ENCODE results near the gene NOC2L. TPM values are rescaled to one million over a fixed set of nuclear protein-coding genes. Genes with fewer than 3 reads are reported as not detected.
A peak's percentile ranks its signal among the peaks of the same experiment; 100 is the strongest.

Gene NOC2L
- total and polyA plus RNA-seq, 5 donors from 2014 or later, result 36.8 to 56.6 (median 54.0) TPM

GRCh38 chr1:966135-966703 is 7.2 kb upstream of the NOC2L start, which contains the start of gene PLEKHN1:
PLEKHN1 (plus strand) TSS chr1:966482; CDS start chr1:966532, 50 bp downstream.
- DNase-seq, result peak in 1 of 3 donors; percentile 52
- Mint-ChIP-seq H3K9me3 (no peaks in the 10 kb centered on the region), H3K27ac (peak within 1 kb of the TSS in 2 of 3 donors; percentile 7 to 60), H3K4me1 (peaks cover 0 to 19% (median 0%) of the 10 kb centered on the region in 4 donors), H3K36me3 (no peaks in the 10 kb centered on the region), H3K4me3 (peak within 1 kb of the TSS; percentile 64 to 89 (median 79)), H3K27me3 (no peaks in the 10 kb centered on the region)
- Histone ChIP-seq H3K4me1 (ENCODE audit: control insufficient read depth, insufficient read depth, low read length, poor library complexity, severe bottlenecking) (peaks cover 26% of the 10 kb centered on the region), H3K27me3 (ENCODE audit: control insufficient read depth, insufficient read depth, low read length) (no peaks in the 10 kb centered on the region), H3K9me3 (ENCODE audit: control insufficient read depth in 2 of 2, low read length in 2 of 2) (no peaks in the 10 kb centered on the region), H3K36me3 (ENCODE audit: control insufficient read depth, insufficient read depth, low read length) (no peaks in the 10 kb centered on the region), H3K4me3 (ENCODE audit: low read depth, low read length) (no peak within 1 kb of the TSS), H3K27ac (ENCODE audit: insufficient read depth, low read length, poor library complexity, severe bottlenecking) (peak within 1 kb of the TSS; percentile 68)
- peak; percentile 16 to 36 for ATAC-seq (ENCODE audit: low read depth in 2 of 2)

GRCh38 chr1:965526-966134 is 6.6 kb upstream of the NOC2L start:
- H3K36me3 Mint-ChIP-seq, result no peaks in the 10 kb centered on the region
- no peak for DNase-seq
- no peak overlapping the region for H3K4me3 ChIP-seq (ENCODE audit: low read depth, low read length)
- no peaks in the 10 kb centered on the region for H3K27me3 ChIP-seq (ENCODE audit: control insufficient read depth, insufficient read depth, low read length)
- ATAC-seq (ENCODE audit: low read depth in 2 of 2), result no peak
- H3K4me3 Mint-ChIP-seq, result peak overlapping the region; percentile 21 to 64 (median 38)
- peak overlapping the region in 2 of 3 donors; percentile 7 to 60 for H3K27ac Mint-ChIP-seq
- H3K4me1 Mint-ChIP-seq, result peaks cover 0 to 19% (median 0%) of the 10 kb centered on the region in 4 donors
- no peaks in the 10 kb centered on the region for H3K9me3 Mint-ChIP-seq
- no peaks in the 10 kb centered on the region for H3K9me3 ChIP-seq (ENCODE audit: control insufficient read depth in 2 of 2, low read length in 2 of 2)
- H3K4me1 ChIP-seq (ENCODE audit: control insufficient read depth, insufficient read depth, low read length, poor library complexity, severe bottlenecking), result peaks cover 28% of the 10 kb centered on the region
- no peaks in the 10 kb centered on the region for H3K27me3 Mint-ChIP-seq
- no peaks in the 10 kb centered on the region for H3K36me3 ChIP-seq (ENCODE audit: control insufficient read depth, insufficient read depth, low read length)
- peak overlapping the region; percentile 68 for H3K27ac ChIP-seq (ENCODE audit: insufficient read depth, low read length, poor library complexity, severe bottlenecking)

- Histone ChIP-seq H3K27me3 (ENCODE audit: control insufficient read depth, insufficient read depth, low read length) (no peaks in the 10 kb centered on the region), H3K4me3 (ENCODE audit: low read depth, low read length) (no peak overlapping the region), H3K27ac (ENCODE audit: insufficient read depth, low read length, poor library complexity, severe bottlenecking) (no peak overlapping the region), H3K9me3 (ENCODE audit: control insufficient read depth in 2 of 2, low read length in 2 of 2) (no peaks in the 10 kb centered on the region), H3K36me3 (ENCODE audit: control insufficient read depth, insufficient read depth, low read length) (no peaks in the 10 kb centered on the region), H3K4me1 (ENCODE audit: control insufficient read depth, insufficient read depth, low read length, poor library complexity, severe bottlenecking) (peaks cover 33% of the 10 kb centered on the region)
- Mint-ChIP-seq H3K4me1 (peaks cover 0 to 22% (median 0%) of the 10 kb centered on the region in 4 donors), H3K9me3 (no peaks in the 10 kb centered on the region), H3K27me3 (no peaks in the 10 kb centered on the region), H3K36me3 (no peaks in the 10 kb centered on the region), H3K4me3 (peak overlapping the region in 1 of 4 donors; percentile 64), H3K27ac (no peak overlapping the region)
- DNase-seq, result no peak
- ATAC-seq (ENCODE audit: low read depth in 2 of 2), result no peak
These were observed 5.9 kb upstream of the NOC2L start for GRCh38 chr1:964691-965525.

- ATAC-seq (ENCODE audit: low read depth in 2 of 2), result no peak
- H3K27me3 ChIP-seq (ENCODE audit: control insufficient read depth, insufficient read depth, low read length), result no peaks in the 10 kb centered on the region
- no peaks in the 10 kb centered on the region for H3K9me3 ChIP-seq (ENCODE audit: control insufficient read depth in 2 of 2, low read length in 2 of 2)
- H3K4me1 ChIP-seq (ENCODE audit: control insufficient read depth, insufficient read depth, low read length, poor library complexity, severe bottlenecking), result peaks cover 40% of the 10 kb centered on the region
- DNase-seq, result no peak
- Mint-ChIP-seq H3K36me3 (no peaks in the 10 kb centered on the region), H3K9me3 (no peaks in the 10 kb centered on the region), H3K4me3 (peak overlapping the region in 3 of 4 donors; percentile 15 to 73 (median 48)), H3K27ac (no peak overlapping the region), H3K4me1 (peaks cover 0 to 24% (median 0%) of the 10 kb centered on the region in 4 donors), H3K27me3 (no peaks in the 10 kb centered on the region)
- H3K36me3 ChIP-seq (ENCODE audit: control insufficient read depth, insufficient read depth, low read length), result no peaks in the 10 kb centered on the region
- H3K4me3 ChIP-seq (ENCODE audit: low read depth, low read length), result no peak overlapping the region
- no peak overlapping the region for H3K27ac ChIP-seq (ENCODE audit: insufficient read depth, low read length, poor library complexity, severe bottlenecking)
These were observed 4.9 kb upstream of the NOC2L start for GRCh38 chr1:963746-964525.

GRCh38 chr1:963301-963651 is 4.2 kb upstream of the NOC2L start:
- Histone ChIP-seq H3K4me3 (ENCODE audit: low read depth, low read length) (no peak overlapping the region), H3K27ac (ENCODE audit: insufficient read depth, low read length, poor library complexity, severe bottlenecking) (no peak overlapping the region), H3K9me3 (ENCODE audit: control insufficient read depth in 2 of 2, low read length in 2 of 2) (no peaks in the 10 kb centered on the region), H3K4me1 (ENCODE audit: control insufficient read depth, insufficient read depth, low read length, poor library complexity, severe bottlenecking) (peaks cover 44% of the 10 kb centered on the region), H3K27me3 (ENCODE audit: control insufficient read depth, insufficient read depth, low read length) (no peaks in the 10 kb centered on the region), H3K36me3 (ENCODE audit: control insufficient read depth, insufficient read depth, low read length) (no peaks in the 10 kb centered on the region)
- ATAC-seq (ENCODE audit: low read depth in 2 of 2) (no peak), DNase-seq (no peak)
- peak overlapping the region in 2 of 4 donors; percentile 48 to 73 for H3K4me3 Mint-ChIP-seq
- peaks cover 0 to 29% (median under 1%) of the 10 kb centered on the region in 4 donors for H3K4me1 Mint-ChIP-seq
- no peaks in the 10 kb centered on the region for H3K36me3 Mint-ChIP-seq
- H3K9me3 Mint-ChIP-seq, result no peaks in the 10 kb centered on the region
- no peak overlapping the region for H3K27ac Mint-ChIP-seq
- H3K27me3 Mint-ChIP-seq, result no peaks in the 10 kb centered on the region

GRCh38 chr1:962381-963300 is 3.6 kb upstream of the NOC2L start:
- Histone ChIP-seq H3K4me1 (ENCODE audit: control insufficient read depth, insufficient read depth, low read length, poor library complexity, severe bottlenecking) (peaks cover 50% of the 10 kb centered on the region), H3K4me3 (ENCODE audit: low read depth, low read length) (no peak overlapping the region), H3K9me3 (ENCODE audit: control insufficient read depth in 2 of 2, low read length in 2 of 2) (no peaks in the 10 kb centered on the region), H3K27me3 (ENCODE audit: control insufficient read depth, insufficient read depth, low read length) (no peaks in the 10 kb centered on the region), H3K27ac (ENCODE audit: insufficient read depth, low read length, poor library complexity, severe bottlenecking) (no peak overlapping the region), H3K36me3 (ENCODE audit: control insufficient read depth, insufficient read depth, low read length) (no peaks in the 10 kb centered on the region)
- Mint-ChIP-seq H3K27me3 (no peaks in the 10 kb centered on the region), H3K9me3 (no peaks in the 10 kb centered on the region), H3K4me1 (peaks cover 0 to 35% (median 3%) of the 10 kb centered on the region in 4 donors), H3K4me3 (peak overlapping the region; percentile 63 to 92 (median 76)), H3K36me3 (peaks cover 2% of the 10 kb centered on the region), H3K27ac (no peak overlapping the region)
- DNase-seq (no peak), ATAC-seq (ENCODE audit: low read depth in 2 of 2) (no peak)
